ENCODE results near the gene SDHAF4.

GRCh38 chr6:70638468-70638867 is 71.7 kb downstream of the SDHAF4 start:
- TF ChIP-seq ZBTB39 (CRISPR knock-in tag; IDR thresholded peaks at IDR 0.05), result no peak
- no peak for TF ChIP-seq SNAPC2 (CRISPR knock-in tag; IDR thresholded peaks at IDR 0.05)
- no peak for TF ChIP-seq GTF2F1 (IDR thresholded peaks at IDR 0.05; ENCODE audit: low read length)
- TF ChIP-seq THRA (CRISPR knock-in tag; IDR thresholded peaks at IDR 0.05; ENCODE audit: borderline replicate concordance), result no peak
- TF ChIP-seq THAP7 (CRISPR knock-in tag; IDR thresholded peaks at IDR 0.05), result no peak
- TF ChIP-seq NBN (conservative IDR thresholded peaks at IDR 0.05), result no peak
- TF ChIP-seq POLR2A (IDR thresholded peaks at IDR 0.05; ENCODE audit: insufficient read depth in 1 of 2, low read depth in 2 of 2, low read length in 2 of 2), result no peak
- no peak for TF ChIP-seq ZNF101 (CRISPR knock-in tag; IDR thresholded peaks at IDR 0.05; ENCODE audit: borderline replicate concordance, low read depth)
- no peak for TF ChIP-seq ATF3 (CRISPR knock-in tag; IDR thresholded peaks at IDR 0.05)
- TF ChIP-seq GABPA (IDR thresholded peaks at IDR 0.05; ENCODE audit: low read depth, low read length), result no peak
- TF ChIP-seq GABPA (CRISPR knock-in tag; IDR thresholded peaks at IDR 0.05; ENCODE audit: low read depth), result no peak
- TF ChIP-seq BCLAF1 (IDR thresholded peaks at IDR 0.05), result no peak

All from HepG2 (cell line).